ENCODE data around the gene CCNH.

DNA sequence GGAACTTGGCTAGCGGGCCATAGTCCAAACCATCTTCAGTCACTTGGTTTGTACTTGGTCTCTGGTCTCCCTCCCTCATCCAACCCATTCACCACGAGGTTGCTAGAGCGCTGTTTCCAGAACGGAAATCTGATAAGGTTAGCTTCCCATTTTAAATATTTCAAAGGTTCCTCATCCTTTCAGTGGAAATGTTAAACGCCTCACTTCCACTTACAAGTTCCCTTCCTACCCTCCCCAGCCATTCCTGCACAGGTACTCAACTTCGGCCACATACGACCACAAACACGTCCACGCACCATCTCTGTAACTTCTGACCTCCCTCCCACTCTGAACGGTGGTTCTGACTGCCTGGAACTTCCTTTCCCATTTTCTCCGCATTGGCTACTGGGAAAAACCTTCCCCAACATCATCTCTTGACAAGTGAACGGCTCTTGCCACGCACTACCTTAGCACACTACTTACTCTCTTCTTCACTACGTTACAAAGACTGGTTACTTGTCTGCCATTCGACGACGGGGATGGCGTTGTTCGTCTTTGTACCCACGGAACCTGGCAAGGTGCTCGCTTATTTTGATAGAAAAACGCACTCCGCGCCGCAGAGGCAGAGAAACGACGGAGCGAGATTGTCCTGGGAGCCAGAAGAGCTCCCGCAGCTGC is 629 bp downstream of the CCNH start:
- TF ChIP-seq TAF1 (IDR thresholded peaks at IDR 0.05; ENCODE audit: borderline replicate concordance, insufficient read depth, low read length) (no peak), POLR2AphosphoS5 (IDR thresholded peaks at IDR 0.05; ENCODE audit: low read depth, low read length) (no peak)
- TF ChIP-seq, protein P1, sequence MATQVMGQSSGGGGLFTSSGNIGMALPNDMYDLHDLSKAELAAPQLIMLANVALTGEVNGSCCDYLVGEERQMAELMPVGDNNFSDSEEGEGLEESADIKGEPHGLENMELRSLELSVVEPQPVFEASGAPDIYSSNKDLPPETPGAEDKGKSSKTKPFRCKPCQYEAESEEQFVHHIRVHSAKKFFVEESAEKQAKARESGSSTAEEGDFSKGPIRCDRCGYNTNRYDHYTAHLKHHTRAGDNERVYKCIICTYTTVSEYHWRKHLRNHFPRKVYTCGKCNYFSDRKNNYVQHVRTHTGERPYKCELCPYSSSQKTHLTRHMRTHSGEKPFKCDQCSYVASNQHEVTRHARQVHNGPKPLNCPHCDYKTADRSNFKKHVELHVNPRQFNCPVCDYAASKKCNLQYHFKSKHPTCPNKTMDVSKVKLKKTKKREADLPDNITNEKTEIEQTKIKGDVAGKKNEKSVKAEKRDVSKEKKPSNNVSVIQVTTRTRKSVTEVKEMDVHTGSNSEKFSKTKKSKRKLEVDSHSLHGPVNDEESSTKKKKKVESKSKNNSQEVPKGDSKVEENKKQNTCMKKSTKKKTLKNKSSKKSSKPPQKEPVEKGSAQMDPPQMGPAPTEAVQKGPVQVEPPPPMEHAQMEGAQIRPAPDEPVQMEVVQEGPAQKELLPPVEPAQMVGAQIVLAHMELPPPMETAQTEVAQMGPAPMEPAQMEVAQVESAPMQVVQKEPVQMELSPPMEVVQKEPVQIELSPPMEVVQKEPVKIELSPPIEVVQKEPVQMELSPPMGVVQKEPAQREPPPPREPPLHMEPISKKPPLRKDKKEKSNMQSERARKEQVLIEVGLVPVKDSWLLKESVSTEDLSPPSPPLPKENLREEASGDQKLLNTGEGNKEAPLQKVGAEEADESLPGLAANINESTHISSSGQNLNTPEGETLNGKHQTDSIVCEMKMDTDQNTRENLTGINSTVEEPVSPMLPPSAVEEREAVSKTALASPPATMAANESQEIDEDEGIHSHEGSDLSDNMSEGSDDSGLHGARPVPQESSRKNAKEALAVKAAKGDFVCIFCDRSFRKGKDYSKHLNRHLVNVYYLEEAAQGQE (IDR thresholded peaks at IDR 0.05; ENCODE audit: insufficient read depth in 1 of 2, low read depth in 2 of 2, low read length in 2 of 2): no peak

All from PFSK-1 (cell line).